Astrocyte (in vitro differentiated cells and primary cell): ENCODE data around the gene UQCRQ.

Source experiments
- EZH2 ChIP-seq: IDR thresholded peaks from 2 replicates; pipeline ENCODE4 v1.6.1; 2012; ENCODE audit warnings: mild to moderate bottlenecking, low read length, inconsistent platforms; ENCODE audit not compliant: insufficient read depth
- TF ChIP-seq, protein P1 (sequence below): IDR thresholded peaks from 2 replicates; pipeline ENCODE4 v1.5.1; 2011; ENCODE audit warnings: low read depth, mild to moderate bottlenecking, inconsistent platforms, low read length, moderate library complexity; ENCODE audit not compliant: insufficient read depth

DNA sequence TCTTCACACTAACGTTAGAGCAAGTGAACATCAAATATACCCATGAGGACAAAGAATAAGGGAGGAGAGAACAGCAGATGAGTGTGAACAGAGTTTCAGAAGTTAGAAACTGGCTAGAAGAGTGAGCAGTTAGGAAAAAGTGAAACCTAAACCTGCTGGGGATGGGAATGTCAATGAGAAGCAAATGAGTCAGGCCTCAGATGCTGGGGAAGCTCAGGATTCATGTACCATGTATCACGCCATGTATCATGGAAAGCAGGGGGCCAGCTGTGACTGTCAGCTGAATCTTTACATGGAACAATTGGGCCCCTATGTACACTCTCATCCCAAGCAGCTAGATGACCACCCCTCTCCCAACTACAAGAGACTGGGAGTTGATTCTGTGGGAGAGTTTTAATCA, 16.4 kb upstream of the UQCRQ start:
- TF ChIP-seq, protein P1, sequence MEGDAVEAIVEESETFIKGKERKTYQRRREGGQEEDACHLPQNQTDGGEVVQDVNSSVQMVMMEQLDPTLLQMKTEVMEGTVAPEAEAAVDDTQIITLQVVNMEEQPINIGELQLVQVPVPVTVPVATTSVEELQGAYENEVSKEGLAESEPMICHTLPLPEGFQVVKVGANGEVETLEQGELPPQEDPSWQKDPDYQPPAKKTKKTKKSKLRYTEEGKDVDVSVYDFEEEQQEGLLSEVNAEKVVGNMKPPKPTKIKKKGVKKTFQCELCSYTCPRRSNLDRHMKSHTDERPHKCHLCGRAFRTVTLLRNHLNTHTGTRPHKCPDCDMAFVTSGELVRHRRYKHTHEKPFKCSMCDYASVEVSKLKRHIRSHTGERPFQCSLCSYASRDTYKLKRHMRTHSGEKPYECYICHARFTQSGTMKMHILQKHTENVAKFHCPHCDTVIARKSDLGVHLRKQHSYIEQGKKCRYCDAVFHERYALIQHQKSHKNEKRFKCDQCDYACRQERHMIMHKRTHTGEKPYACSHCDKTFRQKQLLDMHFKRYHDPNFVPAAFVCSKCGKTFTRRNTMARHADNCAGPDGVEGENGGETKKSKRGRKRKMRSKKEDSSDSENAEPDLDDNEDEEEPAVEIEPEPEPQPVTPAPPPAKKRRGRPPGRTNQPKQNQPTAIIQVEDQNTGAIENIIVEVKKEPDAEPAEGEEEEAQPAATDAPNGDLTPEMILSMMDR: no peak
- no peak for TF ChIP-seq EZH2
